GM23338 (cell line): Measurements from ENCODE around the gene ATIC. TPM values are rescaled to one million over a fixed set of nuclear protein-coding genes. Genes with fewer than 3 reads are reported as not detected.

Experiments used
- ATAC-seq: fragments of 200-7000 bp; cut with Tn5 transposase; 3 replicates; pipeline ENCODE4 v1.9.1; 2020
- DNase-seq: peaks from one replicate; pipeline ENCODE4 v3.0.0-alpha.2; 2015; ENCODE audit warnings: low spot score
- H2AFZ ChIP-seq: fragments of 200-600 bp; sonication (generic); 2 replicates; pipeline ENCODE4 v1.8.0; 2016; ENCODE audit warnings: antibody characterized with exemption, mild to moderate bottlenecking, moderate library complexity
- H3F3A ChIP-seq: fragments of 200-600 bp; sonication (generic); replicated peaks from 2 replicates; pipeline ENCODE4 v1.8.0; 2017; ENCODE audit warnings: antibody characterized with exemption, mixed run types, low read depth
- H3K27ac ChIP-seq: fragments of 200-600 bp; sonication (generic); 2 replicates; pipeline ENCODE4 v1.6.1; 2016; ENCODE audit warnings: low read depth
- H3K27me3 ChIP-seq: fragments of 200-600 bp; sonication (generic); 2 replicates; pipeline ENCODE4 v1.8.0; 2016; ENCODE audit warnings: mild to moderate bottlenecking, mixed run types, moderate library complexity; ENCODE audit not compliant: insufficient read depth
- H3K36me3 ChIP-seq: fragments of 200-600 bp; sonication (generic); 2 replicates; pipeline ENCODE4 v1.8.0; 2016; ENCODE audit warnings: mild to moderate bottlenecking; ENCODE audit not compliant: insufficient read depth
- H3K4me1 ChIP-seq: fragments of 200-600 bp; sonication (generic); 2 replicates; pipeline ENCODE4 v1.8.0; 2016; ENCODE audit warnings: mild to moderate bottlenecking, moderate library complexity; ENCODE audit not compliant: insufficient read depth
- H3K4me2 ChIP-seq: fragments of 200-600 bp; sonication (generic); 2 replicates; pipeline ENCODE4 v1.7.1; 2017; ENCODE audit warnings: mixed run types
- H3K4me3 ChIP-seq: fragments of 200-600 bp; sonication (generic); 2 replicates; pipeline ENCODE4 v1.6.1; 2016; ENCODE audit warnings: mixed run types
- H3K79me2 ChIP-seq: fragments of 200-600 bp; sonication (generic); replicated peaks from 2 replicates; pipeline ENCODE4 v1.8.0; 2017; ENCODE audit warnings: mild to moderate bottlenecking; ENCODE audit not compliant: insufficient read depth
- H3K9me2 ChIP-seq: fragments of 200-600 bp; sonication (generic); 2 replicates; pipeline ENCODE4 v1.8.0; 2017; ENCODE audit not compliant: insufficient read depth
- H4K20me1 ChIP-seq: fragments of 200-600 bp; sonication (generic); replicated peaks from 2 replicates; pipeline ENCODE4 v1.8.0; 2017; ENCODE audit warnings: mild to moderate bottlenecking; ENCODE audit not compliant: insufficient read depth
- H3K27ac Mint-ChIP-seq: 2 replicates; pipeline ENCODE4 v1.8.0; 2020; ENCODE audit warnings: inconsistent platforms, mild to moderate bottlenecking, moderate library complexity, mixed read lengths
- H3K27me3 Mint-ChIP-seq: 3 replicates; pipeline ENCODE4 v1.8.0; 2022; ENCODE audit warnings: low read depth, mild to moderate bottlenecking, moderate library complexity, mixed read lengths, inconsistent platforms; ENCODE audit not compliant: insufficient read depth, poor library complexity
- H3K36me3 Mint-ChIP-seq: 3 replicates; pipeline ENCODE4 v1.8.0; 2021; ENCODE audit warnings: low read depth, mild to moderate bottlenecking, inconsistent platforms, moderate library complexity, mixed read lengths
- H3K4me1 Mint-ChIP-seq: 3 replicates; pipeline ENCODE4 v1.8.0; 2020; ENCODE audit warnings: mild to moderate bottlenecking, inconsistent platforms, mixed read lengths
- H3K4me3 Mint-ChIP-seq: 3 replicates; pipeline ENCODE4 v1.8.0; 2021; ENCODE audit warnings: moderate library complexity, mild to moderate bottlenecking, inconsistent platforms, mixed read lengths
- H3K9me3 Mint-ChIP-seq: 3 replicates; pipeline ENCODE4 v1.8.0; 2020; ENCODE audit warnings: moderate library complexity, mild to moderate bottlenecking, inconsistent platforms, mixed read lengths
- CREB1 ChIP-seq: fragments of 250-450 bp; sonication (Bioruptor Pico); IDR thresholded peaks from 2 replicates; pipeline ENCODE4 v1.5.0; 2020; ENCODE audit warnings: low read depth, mild to moderate bottlenecking, moderate library complexity
- CTCF ChIP-seq, 2 experiments: fragments of 200-600 bp in 1 of 2; sonication (generic) in 1 of 2; conservative IDR thresholded peaks; 2 replicates each; pipeline versions ENCODE4 v1.5.1 to v1.6.1; 2016 to 2017; ENCODE audit warnings: antibody characterized with exemption in 2 of 2, low read depth in 2 of 2, mild to moderate bottlenecking in 2 of 2, moderate library complexity in 1 of 2
- EZH2 ChIP-seq: fragments of 200-600 bp; sonication (generic); IDR thresholded peaks from one replicate; pipeline ENCODE4 v1.8.0; 2017; ENCODE audit warnings: antibody characterized with exemption, mild to moderate bottlenecking, low read depth; ENCODE audit not compliant: unreplicated experiment
- EZH2phosphoT487 ChIP-seq: fragments of 200-600 bp; sonication (generic); IDR thresholded peaks from one replicate; pipeline ENCODE4 v1.8.1; 2018; ENCODE audit warnings: antibody characterized with exemption; ENCODE audit not compliant: unreplicated experiment
- JUNB ChIP-seq: IDR thresholded peaks from one replicate; pipeline ENCODE4 v1.6.1; 2016; ENCODE audit warnings: antibody characterized with exemption; ENCODE audit not compliant: unreplicated experiment
- NANOG ChIP-seq: IDR thresholded peaks from 2 replicates; pipeline ENCODE4 v1.6.1; 2016; ENCODE audit warnings: antibody characterized with exemption, borderline replicate concordance
- POLR2AphosphoS5 ChIP-seq: IDR thresholded peaks from 2 replicates; pipeline ENCODE4 v1.6.1; 2016; ENCODE audit warnings: antibody characterized with exemption, low read depth
- REST ChIP-seq: IDR thresholded peaks from one replicate; pipeline ENCODE4 v1.6.1; 2018; ENCODE audit warnings: antibody characterized with exemption; ENCODE audit not compliant: unreplicated experiment
- STAT1 ChIP-seq: IDR thresholded peaks from one replicate; pipeline ENCODE4 v1.6.1; 2016; ENCODE audit warnings: antibody characterized with exemption; ENCODE audit not compliant: unreplicated experiment
- ZNF114 ChIP-seq: fragments of 250-450 bp; sonication (Bioruptor Pico); IDR thresholded peaks from 2 replicates; pipeline ENCODE4 v1.5.0; 2020; ENCODE audit warnings: mild to moderate bottlenecking, moderate library complexity
- ZNF331 ChIP-seq: fragments of 250-450 bp; sonication (Bioruptor Pico); IDR thresholded peaks from 2 replicates; pipeline ENCODE4 v1.5.0; 2020; ENCODE audit warnings: low read depth, mild to moderate bottlenecking, moderate library complexity
- ZNF462 ChIP-seq: fragments of 250-450 bp; sonication (Bioruptor Pico); IDR thresholded peaks from 2 replicates; pipeline ENCODE4 v1.5.0; 2020; ENCODE audit warnings: mild to moderate bottlenecking, moderate library complexity
- polyA plus RNA-seq: library from polyadenylated mRNA; unstranded; fragments of >200 nt; fragmentation: Nextera tagmentation; extraction: Ambion mirVana; gene quantifications from 2 replicates; pipeline ENCODE4 v1.2.1, GENCODE V29; 2016
- total RNA-seq: library from RNA; depleted of rRNA; stranded (reverse); fragments of >200 nt; shearing (Covaris generic); gene quantifications from 2 replicates; pipeline ENCODE4 v1.2.3, GENCODE V29; 2014
- TF ChIP-seq, protein P1 (sequence below): IDR thresholded peaks from 2 replicates; pipeline ENCODE4 v1.6.1; 2016; ENCODE audit warnings: antibody characterized with exemption

ATIC gene
- total and polyA plus RNA-seq, 2 experiments from 2014 or later = 118 to 185 TPM

GRCh38 chr2:215368493-215368809 lies 56.6 kb downstream of the ATIC start:
- no peak overlapping the region for H2AFZ ChIP-seq
- no peaks in the 10 kb centered on the region for H3K4me1 ChIP-seq
- no peaks in the 10 kb centered on the region; the same call in 1 of the 2 replicates for H3K9me2 ChIP-seq
- H3K27me3 Mint-ChIP-seq = no peaks in the 10 kb centered on the region
- H3K4me3 ChIP-seq = no peak overlapping the region
- no peaks in the 10 kb centered on the region for H3K79me2 ChIP-seq
- H3F3A ChIP-seq = no peaks in the 10 kb centered on the region
- H3K36me3 Mint-ChIP-seq = peaks cover 43% of the 10 kb centered on the region
- no peak for TF ChIP-seq EZH2phosphoT487
- TF ChIP-seq ZNF114 (CRISPR knock-in tag) = no peak
- no peak for TF ChIP-seq REST
- no peak for TF ChIP-seq NANOG
- TF ChIP-seq CTCF (conservative IDR thresholded peaks at IDR 0.05; ENCODE audit: low read depth in 2 of 2) = no peak
- TF ChIP-seq POLR2AphosphoS5 = no peak
- TF ChIP-seq CREB1 (CRISPR knock-in tag) = no peak
- TF ChIP-seq EZH2 = no peak
- TF ChIP-seq STAT1 = no peak
- no peak for TF ChIP-seq JUNB
- TF ChIP-seq ZNF331 (CRISPR knock-in tag) = no peak
- TF ChIP-seq ZNF462 (CRISPR knock-in tag) = no peak
- TF ChIP-seq, protein P1, sequence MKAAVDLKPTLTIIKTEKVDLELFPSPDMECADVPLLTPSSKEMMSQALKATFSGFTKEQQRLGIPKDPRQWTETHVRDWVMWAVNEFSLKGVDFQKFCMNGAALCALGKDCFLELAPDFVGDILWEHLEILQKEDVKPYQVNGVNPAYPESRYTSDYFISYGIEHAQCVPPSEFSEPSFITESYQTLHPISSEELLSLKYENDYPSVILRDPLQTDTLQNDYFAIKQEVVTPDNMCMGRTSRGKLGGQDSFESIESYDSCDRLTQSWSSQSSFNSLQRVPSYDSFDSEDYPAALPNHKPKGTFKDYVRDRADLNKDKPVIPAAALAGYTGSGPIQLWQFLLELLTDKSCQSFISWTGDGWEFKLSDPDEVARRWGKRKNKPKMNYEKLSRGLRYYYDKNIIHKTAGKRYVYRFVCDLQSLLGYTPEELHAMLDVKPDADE = no peak
- ATAC-seq = no peak
- peaks cover 50% of the 10 kb centered on the region; the same call in 1 of the 2 replicates for H3K36me3 ChIP-seq
- no peaks in the 10 kb centered on the region for H3K9me3 Mint-ChIP-seq
- H3K4me3 Mint-ChIP-seq = no peak overlapping the region
- H3K4me2 ChIP-seq = no peak overlapping the region
- no peaks in the 10 kb centered on the region; the same call in 1 of the 2 replicates for H4K20me1 ChIP-seq
- no peaks in the 10 kb centered on the region for H3K27me3 ChIP-seq
- no peak overlapping the region for H3K27ac Mint-ChIP-seq
- H3K27ac ChIP-seq = no peak overlapping the region
- no peak for DNase-seq
- H3K4me1 Mint-ChIP-seq = peaks cover 6% of the 10 kb centered on the region; the same call in 2 of the 3 replicates
